ENCODE measurements around the gene KCNE1. TPM values are rescaled to one million over a fixed set of nuclear protein-coding genes. Genes with fewer than 3 reads are reported as not detected.

The KCNE1 gene
- total and polyA plus RNA-seq, 2 of the 13 experiments (the other 11 are each of a cell fraction or from before 2014, with no cell fraction given) = 0.35 TPM; not detected in 1

DNA sequence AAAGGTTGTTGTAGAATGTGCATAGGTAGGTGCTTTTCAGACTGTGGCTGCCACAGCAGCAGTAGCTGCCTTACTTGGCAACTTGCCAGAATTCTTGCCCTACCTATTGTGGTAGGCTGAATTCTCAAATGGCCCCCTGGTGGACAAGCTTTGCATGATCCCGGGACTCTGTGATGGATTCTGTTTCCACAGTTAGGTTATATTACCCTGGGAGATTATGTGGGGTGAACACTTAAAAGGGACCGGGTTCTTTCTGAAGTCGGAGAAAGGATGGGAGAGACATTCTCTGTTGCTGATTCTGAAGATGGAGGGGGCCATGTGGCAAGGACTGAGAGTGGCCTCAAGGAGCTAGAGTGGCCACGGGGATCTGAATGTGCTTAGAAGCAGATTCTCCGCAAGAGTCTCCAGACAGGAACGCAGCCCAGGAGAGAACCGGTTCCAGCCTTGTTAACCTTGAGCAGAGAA is 32.1 kb upstream of the KCNE1 start (continued):
- TF ChIP-seq CENPT (CRISPR knock-in tag; IDR thresholded peaks at IDR 0.05; ENCODE audit: low read depth) = no peak
- no peak for TF ChIP-seq NFE2L2 (IDR thresholded peaks at IDR 0.05; ENCODE audit: low read length)
- no peak for TF ChIP-seq MZF1 (CRISPR knock-in tag; IDR thresholded peaks at IDR 0.05; ENCODE audit: borderline replicate concordance)
- peak; percentile 37; the same call in 1 of the 2 replicates for TF ChIP-seq HDAC1 (CRISPR knock-in tag; IDR thresholded peaks at IDR 0.05)
- no peak for TF ChIP-seq MYNN (CRISPR knock-in tag; IDR thresholded peaks at IDR 0.05; ENCODE audit: low read depth)
- TF ChIP-seq ZNF234 (CRISPR knock-in tag; conservative IDR thresholded peaks at IDR 0.05) = no peak
- peak; percentile 98 for TF ChIP-seq NFIB (CRISPR knock-in tag; IDR thresholded peaks at IDR 0.05; ENCODE audit: borderline replicate concordance)
- peak; percentile 39; the same call in 1 of the 2 replicates for TF ChIP-seq ARNT2 (CRISPR knock-in tag; IDR thresholded peaks at IDR 0.05; ENCODE audit: low read depth)
- TF ChIP-seq XRCC5 (optimal IDR thresholded peaks at IDR 0.05; ENCODE audit: low read length) = peak; percentile 74
- peak; percentile 39 for TF ChIP-seq ASH2L (IDR thresholded peaks at IDR 0.05; ENCODE audit: insufficient read length, low read depth, low read length)
- TF ChIP-seq, protein P1, sequence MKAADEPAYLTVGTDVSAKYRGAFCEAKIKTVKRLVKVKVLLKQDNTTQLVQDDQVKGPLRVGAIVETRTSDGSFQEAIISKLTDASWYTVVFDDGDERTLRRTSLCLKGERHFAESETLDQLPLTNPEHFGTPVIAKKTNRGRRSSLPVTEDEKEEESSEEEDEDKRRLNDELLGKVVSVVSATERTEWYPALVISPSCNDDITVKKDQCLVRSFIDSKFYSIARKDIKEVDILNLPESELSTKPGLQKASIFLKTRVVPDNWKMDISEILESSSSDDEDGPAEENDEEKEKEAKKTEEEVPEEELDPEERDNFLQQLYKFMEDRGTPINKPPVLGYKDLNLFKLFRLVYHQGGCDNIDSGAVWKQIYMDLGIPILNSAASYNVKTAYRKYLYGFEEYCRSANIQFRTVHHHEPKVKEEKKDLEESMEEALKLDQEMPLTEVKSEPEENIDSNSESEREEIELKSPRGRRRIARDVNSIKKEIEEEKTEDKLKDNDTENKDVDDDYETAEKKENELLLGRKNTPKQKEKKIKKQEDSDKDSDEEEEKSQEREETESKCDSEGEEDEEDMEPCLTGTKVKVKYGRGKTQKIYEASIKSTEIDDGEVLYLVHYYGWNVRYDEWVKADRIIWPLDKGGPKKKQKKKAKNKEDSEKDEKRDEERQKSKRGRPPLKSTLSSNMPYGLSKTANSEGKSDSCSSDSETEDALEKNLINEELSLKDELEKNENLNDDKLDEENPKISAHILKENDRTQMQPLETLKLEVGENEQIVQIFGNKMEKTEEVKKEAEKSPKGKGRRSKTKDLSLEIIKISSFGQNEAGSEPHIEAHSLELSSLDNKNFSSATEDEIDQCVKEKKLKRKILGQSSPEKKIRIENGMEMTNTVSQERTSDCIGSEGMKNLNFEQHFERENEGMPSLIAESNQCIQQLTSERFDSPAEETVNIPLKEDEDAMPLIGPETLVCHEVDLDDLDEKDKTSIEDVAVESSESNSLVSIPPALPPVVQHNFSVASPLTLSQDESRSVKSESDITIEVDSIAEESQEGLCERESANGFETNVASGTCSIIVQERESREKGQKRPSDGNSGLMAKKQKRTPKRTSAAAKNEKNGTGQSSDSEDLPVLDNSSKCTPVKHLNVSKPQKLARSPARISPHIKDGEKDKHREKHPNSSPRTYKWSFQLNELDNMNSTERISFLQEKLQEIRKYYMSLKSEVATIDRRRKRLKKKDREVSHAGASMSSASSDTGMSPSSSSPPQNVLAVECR (CRISPR knock-in tag; IDR thresholded peaks at IDR 0.05; ENCODE audit: borderline replicate concordance) = no peak
- TF ChIP-seq, protein P2, sequence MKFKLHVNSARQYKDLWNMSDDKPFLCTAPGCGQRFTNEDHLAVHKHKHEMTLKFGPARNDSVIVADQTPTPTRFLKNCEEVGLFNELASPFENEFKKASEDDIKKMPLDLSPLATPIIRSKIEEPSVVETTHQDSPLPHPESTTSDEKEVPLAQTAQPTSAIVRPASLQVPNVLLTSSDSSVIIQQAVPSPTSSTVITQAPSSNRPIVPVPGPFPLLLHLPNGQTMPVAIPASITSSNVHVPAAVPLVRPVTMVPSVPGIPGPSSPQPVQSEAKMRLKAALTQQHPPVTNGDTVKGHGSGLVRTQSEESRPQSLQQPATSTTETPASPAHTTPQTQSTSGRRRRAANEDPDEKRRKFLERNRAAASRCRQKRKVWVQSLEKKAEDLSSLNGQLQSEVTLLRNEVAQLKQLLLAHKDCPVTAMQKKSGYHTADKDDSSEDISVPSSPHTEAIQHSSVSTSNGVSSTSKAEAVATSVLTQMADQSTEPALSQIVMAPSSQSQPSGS (CRISPR knock-in tag; IDR thresholded peaks at IDR 0.05) = 0 out of 2 replicates have a peak, but pooled peaks have one; percentile 28
- no peak for TF ChIP-seq ZNF782 (CRISPR knock-in tag; IDR thresholded peaks at IDR 0.05; ENCODE audit: borderline replicate concordance)
- TF ChIP-seq AHR (CRISPR knock-in tag; IDR thresholded peaks at IDR 0.05) = no peak
- TF ChIP-seq SIX1 (CRISPR knock-in tag; IDR thresholded peaks at IDR 0.05; ENCODE audit: borderline replicate concordance) = no peak; the same call in 1 of the 2 replicates
- no peak for TF ChIP-seq ZNF713 (CRISPR knock-in tag; IDR thresholded peaks at IDR 0.05)
- TF ChIP-seq, protein P3, sequence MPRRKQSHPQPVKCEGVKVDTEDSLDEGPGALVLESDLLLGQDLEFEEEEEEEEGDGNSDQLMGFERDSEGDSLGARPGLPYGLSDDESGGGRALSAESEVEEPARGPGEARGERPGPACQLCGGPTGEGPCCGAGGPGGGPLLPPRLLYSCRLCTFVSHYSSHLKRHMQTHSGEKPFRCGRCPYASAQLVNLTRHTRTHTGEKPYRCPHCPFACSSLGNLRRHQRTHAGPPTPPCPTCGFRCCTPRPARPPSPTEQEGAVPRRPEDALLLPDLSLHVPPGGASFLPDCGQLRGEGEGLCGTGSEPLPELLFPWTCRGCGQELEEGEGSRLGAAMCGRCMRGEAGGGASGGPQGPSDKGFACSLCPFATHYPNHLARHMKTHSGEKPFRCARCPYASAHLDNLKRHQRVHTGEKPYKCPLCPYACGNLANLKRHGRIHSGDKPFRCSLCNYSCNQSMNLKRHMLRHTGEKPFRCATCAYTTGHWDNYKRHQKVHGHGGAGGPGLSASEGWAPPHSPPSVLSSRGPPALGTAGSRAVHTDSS (CRISPR knock-in tag; conservative IDR thresholded peaks at IDR 0.05) = no peak
- TF ChIP-seq RFXAP (CRISPR knock-in tag; IDR thresholded peaks at IDR 0.05; ENCODE audit: borderline replicate concordance) = no peak
- TF ChIP-seq, protein P4, sequence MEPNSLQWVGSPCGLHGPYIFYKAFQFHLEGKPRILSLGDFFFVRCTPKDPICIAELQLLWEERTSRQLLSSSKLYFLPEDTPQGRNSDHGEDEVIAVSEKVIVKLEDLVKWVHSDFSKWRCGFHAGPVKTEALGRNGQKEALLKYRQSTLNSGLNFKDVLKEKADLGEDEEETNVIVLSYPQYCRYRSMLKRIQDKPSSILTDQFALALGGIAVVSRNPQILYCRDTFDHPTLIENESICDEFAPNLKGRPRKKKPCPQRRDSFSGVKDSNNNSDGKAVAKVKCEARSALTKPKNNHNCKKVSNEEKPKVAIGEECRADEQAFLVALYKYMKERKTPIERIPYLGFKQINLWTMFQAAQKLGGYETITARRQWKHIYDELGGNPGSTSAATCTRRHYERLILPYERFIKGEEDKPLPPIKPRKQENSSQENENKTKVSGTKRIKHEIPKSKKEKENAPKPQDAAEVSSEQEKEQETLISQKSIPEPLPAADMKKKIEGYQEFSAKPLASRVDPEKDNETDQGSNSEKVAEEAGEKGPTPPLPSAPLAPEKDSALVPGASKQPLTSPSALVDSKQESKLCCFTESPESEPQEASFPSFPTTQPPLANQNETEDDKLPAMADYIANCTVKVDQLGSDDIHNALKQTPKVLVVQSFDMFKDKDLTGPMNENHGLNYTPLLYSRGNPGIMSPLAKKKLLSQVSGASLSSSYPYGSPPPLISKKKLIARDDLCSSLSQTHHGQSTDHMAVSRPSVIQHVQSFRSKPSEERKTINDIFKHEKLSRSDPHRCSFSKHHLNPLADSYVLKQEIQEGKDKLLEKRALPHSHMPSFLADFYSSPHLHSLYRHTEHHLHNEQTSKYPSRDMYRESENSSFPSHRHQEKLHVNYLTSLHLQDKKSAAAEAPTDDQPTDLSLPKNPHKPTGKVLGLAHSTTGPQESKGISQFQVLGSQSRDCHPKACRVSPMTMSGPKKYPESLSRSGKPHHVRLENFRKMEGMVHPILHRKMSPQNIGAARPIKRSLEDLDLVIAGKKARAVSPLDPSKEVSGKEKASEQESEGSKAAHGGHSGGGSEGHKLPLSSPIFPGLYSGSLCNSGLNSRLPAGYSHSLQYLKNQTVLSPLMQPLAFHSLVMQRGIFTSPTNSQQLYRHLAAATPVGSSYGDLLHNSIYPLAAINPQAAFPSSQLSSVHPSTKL (CRISPR knock-in tag; IDR thresholded peaks at IDR 0.05) = peak; percentile 48; the same call in 1 of the 2 replicates
